Endothelial cell of umbilical vein (primary cell): ENCODE data around the gene ROPN1B. TPM values are rescaled to one million over a fixed set of nuclear protein-coding genes. Genes with fewer than 3 reads are reported as not detected.
"Not testable (repeated sequence)": the region's sequence is repeated elsewhere in the genome, so short reads cannot be mapped to it uniquely, and the experiment has no call there.

Experiments
- BruUV-seq: library from RNA; stranded (reverse); fragments of 400-500 nt; replicated peaks from 2 replicates; lab custom pipeline; 2021; lab: Mats Ljungman, UMichigan
- CTCF ChIA-PET: fragments of 300-600, 350-600 bp; sonication (Branson Sonifier 250); formaldehyde crosslinking; loops from one replicate; lab custom pipeline; 2021; ENCODE audit warnings: antibody characterized with exemption, inconsistent platforms; lab: Charles Lee
- POLR2A ChIA-PET: fragments of 300-600, 350-600 bp; sonication (Branson Sonifier 250); formaldehyde crosslinking; loops from one replicate; lab custom pipeline; 2021; ENCODE audit warnings: antibody characterized with exemption, inconsistent platforms; lab: Charles Lee
- DNase-seq: peaks from one replicate; pipeline ENCODE4 v3.0.0-alpha.2; 2011; ENCODE audit warnings: low read depth, low spot score
- FAIRE-seq: peaks from 2 replicates; lab custom pipeline; 2011; peaks lifted over from hg19 to GRCh38; lab: Jason Lieb, UNC
- H2AFZ ChIP-seq: 2 replicates; pipeline ENCODE4 v1.6.0; 2012; ENCODE audit warnings: low read depth, low read length, control low read depth, inconsistent platforms
- H3K27ac ChIP-seq: 2 replicates; pipeline ENCODE4 v1.5.1; 2011; ENCODE audit warnings: low read depth, mild to moderate bottlenecking, control low read depth, low read length, moderate library complexity; ENCODE audit not compliant: insufficient read depth
- H3K27me3 ChIP-seq, 2 experiments: 2 replicates each; pipeline versions ENCODE4 v1.6.0 to v1.6.1; 2011; ENCODE audit warnings: low read length in 2 of 2, mixed read lengths in 1 of 2; ENCODE audit not compliant: control insufficient read depth in 2 of 2, insufficient read depth in 2 of 2
- H3K36me3 ChIP-seq, 2 experiments: 2 replicates in 1 of 2; 3 replicates in 1 of 2; pipeline ENCODE4 v1.5.1; 2011; ENCODE audit warnings: low read length in 2 of 2, mild to moderate bottlenecking in 1 of 2, moderate library complexity in 1 of 2; ENCODE audit not compliant: control insufficient read depth in 2 of 2, insufficient read depth in 2 of 2; ENCODE audit errors: extremely low read depth in 1 of 2
- H3K4me1 ChIP-seq: 3 replicates; pipeline ENCODE4 v1.5.1; 2011; ENCODE audit warnings: mild to moderate bottlenecking, low read length; ENCODE audit not compliant: control insufficient read depth, insufficient read depth; ENCODE audit errors: extremely low read depth
- H3K4me2 ChIP-seq: 2 replicates; pipeline ENCODE4 v1.6.1; 2011; ENCODE audit warnings: low read length, control low read depth, mixed read lengths; ENCODE audit not compliant: insufficient read depth
- H3K4me3 ChIP-seq, 3 experiments: fragments of 200-600 bp in 1 of 3; sonication (generic), shearing (Covaris generic) in 1 of 3; replicated peaks in 1 of 3; 2 replicates each; pipeline ENCODE4 v1.5.1; 2011 to 2016; ENCODE audit warnings: control low read depth in 3 of 3, low read length in 3 of 3, mild to moderate bottlenecking in 2 of 3, inconsistent platforms in 1 of 3, low read depth in 1 of 3, moderate library complexity in 1 of 3; ENCODE audit not compliant: insufficient read depth in 1 of 3
- H3K79me2 ChIP-seq: 2 replicates; pipeline ENCODE4 v1.6.0; 2012; ENCODE audit warnings: low read length, inconsistent platforms; ENCODE audit not compliant: control insufficient read depth, insufficient read depth
- H3K9ac ChIP-seq: replicated peaks from 2 replicates; pipeline ENCODE3; 2011; ENCODE audit warnings: low read length, control low read depth; ENCODE audit not compliant: insufficient read depth; ENCODE audit errors: extremely low read depth
- H3K9me1 ChIP-seq: replicated peaks from 3 replicates; pipeline ENCODE4 v1.6.0; 2011; ENCODE audit warnings: mild to moderate bottlenecking, low read length; ENCODE audit not compliant: control insufficient read depth, insufficient read depth; ENCODE audit errors: extremely low read depth
- H3K9me3 ChIP-seq: replicated peaks from 2 replicates; pipeline ENCODE4 v1.5.1; 2012; ENCODE audit warnings: low read length, inconsistent platforms; ENCODE audit not compliant: control insufficient read depth, insufficient read depth
- H4K20me1 ChIP-seq: replicated peaks from 2 replicates; pipeline ENCODE3; 2011; ENCODE audit warnings: mild to moderate bottlenecking, low read length; ENCODE audit not compliant: control insufficient read depth, insufficient read depth; ENCODE audit errors: extremely low read depth
- dilution Hi-C: fragments of 300-500 bp; cut with MboI; formaldehyde crosslinking; loops from one replicate; pipeline ENCODE4 v1.15.0; 2019; ENCODE audit warnings: low sequenced_read_pairs; ENCODE audit not compliant: extremely low pct_ligation_motif_present
- intact Hi-C: fragments of 100-400 bp; cut with micrococcal nuclease; formaldehyde crosslinking; loops from one replicate; pipeline ENCODE4 v1.10.0; 2022
- polyA plus RNA-seq, 4 experiments: library from polyadenylated mRNA; depleted of rRNA in 3 of 4; stranded (reverse) in 3 of 4; unstranded in 1 of 4; fragments of >200 nt; gene quantifications; 2 replicates each; pipeline versions ENCODE4 v1.2.1 to v1.2.3, GENCODE V29; 2011 to 2012; ENCODE audit warnings: missing spikeins in 1 of 4
- total RNA-seq: library from RNA; stranded (reverse); gene quantifications from 2 replicates; pipeline ENCODE4 v1.2.3, GENCODE V29; 2021

Gene ROPN1B
- total and polyA plus RNA-seq, 2 donors (not counting 3 experiments of a cell fraction or from before 2014, with no cell fraction given) = not detected

DNA sequence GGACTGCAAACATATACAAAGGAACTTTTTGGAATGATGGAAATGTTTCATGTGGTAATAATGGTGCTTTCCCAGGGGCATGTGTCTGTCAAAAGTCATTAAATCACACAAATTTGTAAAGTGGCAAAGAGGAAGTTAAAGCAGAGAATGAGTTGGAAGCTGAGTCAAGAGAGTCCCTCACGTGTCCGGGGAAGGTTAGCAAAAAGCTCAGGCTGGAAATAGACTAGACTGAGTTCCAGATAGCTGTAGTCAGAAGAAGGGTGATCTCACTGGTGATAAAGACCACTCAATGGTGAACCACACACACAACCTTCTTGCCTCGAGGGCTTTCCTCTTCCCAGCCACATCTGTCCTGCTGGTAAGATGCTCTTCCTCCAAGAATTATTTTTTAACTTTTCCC is 20.1 kb upstream of the ROPN1B start:
- CTCF ChIA-PET, FAIRE-seq, H3K9me1 ChIP-seq, BruUV-seq, POLR2A ChIA-PET, H3K4me2 ChIP-seq, H3K36me3 ChIP-seq, H3K79me2 ChIP-seq, H3K9ac ChIP-seq, DNase-seq, dilution Hi-C loops, H2AFZ ChIP-seq, H3K4me1 ChIP-seq, H3K27ac ChIP-seq, H3K27me3 ChIP-seq, H4K20me1 ChIP-seq, H3K4me3 ChIP-seq, intact Hi-C loops, H3K9me3 ChIP-seq: not testable (repeated sequence)

DNA sequence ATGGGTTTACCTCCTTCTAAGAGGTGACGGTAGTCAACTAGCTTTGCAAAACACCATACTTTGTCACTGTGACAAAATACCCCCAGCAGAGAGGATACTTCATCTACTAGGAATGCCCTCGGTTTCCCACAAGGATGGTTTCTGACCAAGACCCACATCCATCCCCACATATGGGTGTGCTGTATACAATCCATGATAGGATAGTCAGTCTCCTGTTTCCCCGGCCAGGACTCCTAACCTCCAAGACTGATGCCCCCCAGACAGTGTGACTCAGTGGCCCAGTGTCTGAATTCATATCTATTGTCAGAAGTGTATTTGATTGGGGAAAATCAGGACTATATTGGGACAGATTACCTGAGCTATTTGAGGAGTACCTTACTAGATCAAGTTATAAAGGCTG is 17.8 kb upstream of the ROPN1B start:
- H3K4me1 ChIP-seq, H3K4me3 ChIP-seq, dilution Hi-C loops, DNase-seq, H3K9me1 ChIP-seq, CTCF ChIA-PET, H3K79me2 ChIP-seq, H3K9me3 ChIP-seq, H3K9ac ChIP-seq, BruUV-seq, H3K4me2 ChIP-seq, H2AFZ ChIP-seq, POLR2A ChIA-PET, intact Hi-C loops, H3K27me3 ChIP-seq, FAIRE-seq, H3K27ac ChIP-seq, H4K20me1 ChIP-seq, H3K36me3 ChIP-seq: not testable (repeated sequence)

DNA sequence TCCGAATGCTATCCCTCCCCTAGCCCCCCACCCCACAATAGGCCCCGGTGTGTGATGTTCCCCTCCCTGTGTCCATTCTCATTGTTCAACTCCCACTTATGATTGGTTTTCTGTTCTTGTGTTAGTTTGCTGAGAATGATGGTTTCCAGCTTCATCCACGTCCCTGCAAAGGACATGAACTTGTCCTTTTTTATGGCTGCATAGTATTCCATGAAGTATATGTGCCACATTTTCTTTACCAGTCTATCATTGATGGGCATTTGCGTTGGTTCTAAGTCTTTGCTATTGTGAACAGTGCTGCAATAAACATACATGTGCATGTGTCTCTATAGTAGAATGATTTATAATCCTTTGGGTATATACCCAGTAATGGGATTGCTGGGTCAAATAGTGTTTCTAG is 12.0 kb upstream of the ROPN1B start:
- H3K4me3 ChIP-seq, dilution Hi-C loops, H3K27ac ChIP-seq, H3K27me3 ChIP-seq, DNase-seq, intact Hi-C loops, H3K9ac ChIP-seq, BruUV-seq, H3K79me2 ChIP-seq, H3K36me3 ChIP-seq, CTCF ChIA-PET, POLR2A ChIA-PET, H3K4me2 ChIP-seq, H3K9me1 ChIP-seq, H4K20me1 ChIP-seq, H3K9me3 ChIP-seq, H3K4me1 ChIP-seq, H2AFZ ChIP-seq, FAIRE-seq: not testable (repeated sequence)
